Measurements from ENCODE around the gene ZSWIM3.

The ZSWIM3 gene

GRCh38 chr20:45886590-45887345 lies 29.4 kb downstream of the ZSWIM3 start:
- no peak overlapping the region for H3K27ac ChIP-seq (ENCODE audit: low read length)
- no peaks in the 10 kb centered on the region for H3K4me1 ChIP-seq (ENCODE audit: control insufficient read depth, low read depth, low read length)
- H3K9ac ChIP-seq (ENCODE audit: low read length) = no peak overlapping the region

DNA sequence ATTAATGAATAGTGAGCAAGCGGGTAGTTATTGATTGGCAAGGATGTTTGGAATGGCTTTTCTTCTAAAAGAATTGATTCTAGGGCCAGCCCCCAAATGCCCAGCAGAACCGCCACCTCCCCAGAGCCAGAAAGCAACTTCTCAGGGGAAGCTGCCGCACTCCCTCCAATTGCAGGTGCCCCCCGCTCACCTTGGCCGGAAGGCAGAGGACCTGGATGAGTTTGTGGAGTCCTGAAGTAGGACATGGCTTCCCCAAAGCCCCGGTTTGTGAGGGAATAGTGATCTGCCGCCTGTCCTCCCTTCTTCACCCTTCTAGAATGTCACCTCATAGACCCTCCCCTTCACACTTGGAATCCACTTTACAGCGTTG lies 29.9 kb downstream of the ZSWIM3 start, which contains the start of gene SPATA25:
SPATA25 (minus strand) TSS at position 277 of the 370 bp plus-strand sequence; CDS start at position 245, 32 bp downstream.
- Histone ChIP-seq H3K4me1 (ENCODE audit: control insufficient read depth, low read depth, low read length) (no peaks in the 10 kb centered on the region), H3K9ac (ENCODE audit: low read length) (no peak within 1 kb of the TSS), H3K36me3 (ENCODE audit: control insufficient read depth, low read depth, low read length) (peaks cover 23% of the 10 kb centered on the region), H3K27ac (ENCODE audit: low read length) (no peak within 1 kb of the TSS), H3K27me3 (ENCODE audit: control insufficient read depth, insufficient read depth, low read length) (no peaks in the 10 kb centered on the region), H3K9me3 (ENCODE audit: control insufficient read depth, low read depth, low read length) (no peaks in the 10 kb centered on the region), H3K4me3 (ENCODE audit: low read length) (no peak within 1 kb of the TSS)

More at GRCh38 chr20:45886590-45887345, 29.4 kb downstream of the ZSWIM3 start:
- Histone ChIP-seq H3K27me3 (ENCODE audit: control insufficient read depth, insufficient read depth, low read length) (no peaks in the 10 kb centered on the region), H3K4me3 (ENCODE audit: low read length) (no peak overlapping the region), H3K36me3 (ENCODE audit: control insufficient read depth, low read depth, low read length) (peaks cover 23% of the 10 kb centered on the region), H3K9me3 (ENCODE audit: control insufficient read depth, low read depth, low read length) (no peaks in the 10 kb centered on the region)

DNA sequence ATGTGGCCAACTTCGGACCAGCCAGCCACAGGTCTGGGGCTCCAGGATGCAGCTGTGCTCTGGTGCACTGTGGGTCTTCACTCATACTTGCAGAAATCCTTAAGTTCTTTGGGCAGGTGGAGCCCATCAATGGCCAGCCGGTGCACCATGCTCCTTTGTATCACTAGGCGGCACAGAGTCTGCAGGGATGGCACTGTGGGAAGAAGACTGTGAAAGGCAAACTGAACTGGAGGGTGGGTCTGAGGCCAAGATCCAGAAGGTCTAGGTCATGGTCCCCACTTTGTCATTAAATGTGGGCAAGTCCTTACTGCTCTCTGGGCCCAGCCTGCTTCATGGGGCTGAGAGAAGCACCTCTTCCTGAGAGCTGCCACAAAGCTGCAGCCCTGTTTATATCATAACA lies 31.3 kb downstream of the ZSWIM3 start:
- Histone ChIP-seq H3K4me3 (ENCODE audit: low read length) (no peak overlapping the region), H3K9me3 (ENCODE audit: control insufficient read depth, low read depth, low read length) (no peaks in the 10 kb centered on the region), H3K36me3 (ENCODE audit: control insufficient read depth, low read depth, low read length) (peaks cover 10% of the 10 kb centered on the region), H3K9ac (ENCODE audit: low read length) (no peak overlapping the region), H3K4me1 (ENCODE audit: control insufficient read depth, low read depth, low read length) (no peaks in the 10 kb centered on the region), H3K27me3 (ENCODE audit: control insufficient read depth, insufficient read depth, low read length) (no peaks in the 10 kb centered on the region), H3K27ac (ENCODE audit: low read length) (no peak overlapping the region)

GRCh38 chr20:45890077-45890984 lies 32.9 kb downstream of the ZSWIM3 start:
- Histone ChIP-seq H3K27ac (ENCODE audit: low read length) (no peak overlapping the region), H3K4me1 (ENCODE audit: control insufficient read depth, low read depth, low read length) (no peaks in the 10 kb centered on the region), H3K9me3 (ENCODE audit: control insufficient read depth, low read depth, low read length) (no peaks in the 10 kb centered on the region), H3K4me3 (ENCODE audit: low read length) (peak overlapping the region; percentile 77), H3K9ac (ENCODE audit: low read length) (peak overlapping the region; percentile 63), H3K36me3 (ENCODE audit: control insufficient read depth, low read depth, low read length) (peaks cover 13% of the 10 kb centered on the region), H3K27me3 (ENCODE audit: control insufficient read depth, insufficient read depth, low read length) (no peaks in the 10 kb centered on the region)

GRCh38 chr20:45890985-45891983 lies 33.9 kb downstream of the ZSWIM3 start, which contains the start of the genes CTSA and NEURL2:
Gene CTSA (plus strand): TSS chr20:45891335. CDS start chr20:45891569, 234 bp downstream.
Gene NEURL2 (minus strand): TSS chr20:45891208. CDS start chr20:45890991, 217 bp downstream.
- Histone ChIP-seq H3K4me3 (ENCODE audit: low read length) (peak within 1 kb of the TSS; percentile 77), H3K9ac (ENCODE audit: low read length) (peak within 1 kb of the TSS; percentile 63), H3K27ac (ENCODE audit: low read length) (no peak within 1 kb of the TSS), H3K4me1 (ENCODE audit: control insufficient read depth, low read depth, low read length) (no peaks in the 10 kb centered on the region), H3K27me3 (ENCODE audit: control insufficient read depth, insufficient read depth, low read length) (no peaks in the 10 kb centered on the region), H3K36me3 (ENCODE audit: control insufficient read depth, low read depth, low read length) (peaks cover 11% of the 10 kb centered on the region), H3K9me3 (ENCODE audit: control insufficient read depth, low read depth, low read length) (no peaks in the 10 kb centered on the region)

DNA sequence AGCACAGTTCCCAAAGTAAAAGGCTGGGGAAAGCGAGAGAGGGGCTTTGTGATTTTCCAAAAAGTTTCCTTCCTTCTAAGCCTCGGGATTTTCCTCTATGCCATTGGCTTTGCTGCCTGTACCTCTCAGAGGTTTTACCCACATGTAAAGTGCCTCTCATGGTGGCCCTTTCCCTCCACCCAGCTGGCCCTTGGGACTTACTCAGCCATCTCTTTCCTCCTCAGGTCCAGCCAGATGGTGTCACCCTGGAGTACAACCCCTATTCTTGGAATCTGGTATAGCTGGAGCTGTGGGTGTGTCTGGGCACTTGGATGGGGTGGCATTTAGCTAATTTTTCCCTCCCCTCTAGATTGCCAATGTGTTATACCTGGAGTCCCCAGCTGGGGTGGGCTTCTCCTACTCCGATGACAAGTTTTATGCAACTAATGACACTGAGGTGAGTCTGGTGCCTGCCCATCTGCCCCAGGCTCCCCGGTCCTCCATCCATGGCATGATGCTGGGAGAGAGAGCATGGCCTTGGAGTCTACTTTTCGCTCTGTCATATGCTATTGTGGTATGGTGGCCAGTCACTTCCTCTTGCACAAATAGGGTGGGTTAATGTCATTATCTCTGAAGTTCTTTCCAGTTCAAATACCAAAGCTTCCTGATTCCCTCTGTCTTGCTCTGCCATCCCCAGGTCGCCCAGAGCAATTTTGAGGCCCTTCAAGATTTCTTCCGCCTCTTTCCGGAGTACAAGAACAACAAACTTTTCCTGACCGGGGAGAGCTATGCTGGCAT lies 34.8 kb downstream of the ZSWIM3 start:
- Histone ChIP-seq H3K4me1 (ENCODE audit: control insufficient read depth, low read depth, low read length) (no peaks in the 10 kb centered on the region), H3K9ac (ENCODE audit: low read length) (peak overlapping the region; percentile 63), H3K36me3 (ENCODE audit: control insufficient read depth, low read depth, low read length) (peaks cover 12% of the 10 kb centered on the region), H3K4me3 (ENCODE audit: low read length) (peak overlapping the region; percentile 77), H3K9me3 (ENCODE audit: control insufficient read depth, low read depth, low read length) (no peaks in the 10 kb centered on the region), H3K27ac (ENCODE audit: low read length) (no peak overlapping the region), H3K27me3 (ENCODE audit: control insufficient read depth, insufficient read depth, low read length) (no peaks in the 10 kb centered on the region)

DNA sequence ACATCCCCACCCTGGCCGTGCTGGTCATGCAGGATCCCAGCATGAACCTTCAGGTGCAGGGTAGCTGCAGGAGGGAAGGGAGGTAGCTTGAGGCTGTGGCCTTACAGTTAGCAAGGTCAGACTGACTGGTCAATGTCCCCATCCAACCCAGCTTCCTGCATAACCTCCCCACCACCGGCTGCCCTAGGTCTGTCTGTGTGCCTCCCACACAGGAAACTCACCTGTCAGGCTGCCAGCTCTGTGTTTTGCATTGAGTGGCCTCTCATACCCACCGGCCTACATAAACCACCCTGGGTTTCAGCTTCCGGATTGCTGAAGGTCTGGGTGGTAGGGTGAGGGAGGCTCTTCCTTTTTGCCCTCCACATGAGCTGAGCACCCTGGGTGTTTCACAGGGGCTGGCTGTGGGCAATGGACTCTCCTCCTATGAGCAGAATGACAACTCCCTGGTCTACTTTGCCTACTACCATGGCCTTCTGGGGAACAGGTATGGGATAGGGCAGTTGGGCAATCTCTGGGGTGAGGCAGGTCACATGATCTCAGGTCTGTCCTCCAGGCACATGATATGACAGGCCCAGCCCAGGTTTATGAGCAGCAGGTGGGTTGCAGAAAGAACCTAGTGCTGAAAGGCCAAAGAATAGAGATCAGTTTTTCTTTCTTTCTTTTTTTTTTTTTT lies 35.5 kb downstream of the ZSWIM3 start:
- H3K27me3 ChIP-seq (ENCODE audit: control insufficient read depth, insufficient read depth, low read length) = no peaks in the 10 kb centered on the region
- H3K4me1 ChIP-seq (ENCODE audit: control insufficient read depth, low read depth, low read length) = no peaks in the 10 kb centered on the region
- no peak overlapping the region for H3K4me3 ChIP-seq (ENCODE audit: low read length)
- no peak overlapping the region for H3K9ac ChIP-seq (ENCODE audit: low read length)
- H3K36me3 ChIP-seq (ENCODE audit: control insufficient read depth, low read depth, low read length) = peaks cover 18% of the 10 kb centered on the region
- no peaks in the 10 kb centered on the region for H3K9me3 ChIP-seq (ENCODE audit: control insufficient read depth, low read depth, low read length)
- H3K27ac ChIP-seq (ENCODE audit: low read length) = no peak overlapping the region

DNA sequence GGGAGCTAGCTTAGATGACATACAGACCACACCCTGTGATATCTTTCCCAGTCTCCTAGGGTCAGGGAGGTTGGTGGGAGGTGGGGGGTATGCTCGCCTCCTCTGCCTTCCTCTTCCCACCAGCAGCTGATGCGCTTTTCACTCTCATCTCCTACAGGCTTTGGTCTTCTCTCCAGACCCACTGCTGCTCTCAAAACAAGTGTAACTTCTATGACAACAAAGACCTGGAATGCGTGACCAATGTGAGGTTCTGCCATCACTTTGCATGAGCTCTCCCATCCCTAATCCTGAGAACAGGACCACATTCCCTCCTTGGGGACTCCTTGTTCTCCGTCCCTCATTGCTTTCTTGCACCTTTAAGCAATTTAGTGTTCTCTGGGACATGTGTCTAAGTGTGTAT lies 36.4 kb downstream of the ZSWIM3 start:
- no peak overlapping the region for H3K9ac ChIP-seq (ENCODE audit: low read length)
- H3K9me3 ChIP-seq (ENCODE audit: control insufficient read depth, low read depth, low read length) = no peaks in the 10 kb centered on the region
- no peak overlapping the region for H3K4me3 ChIP-seq (ENCODE audit: low read length)
- no peaks in the 10 kb centered on the region for H3K27me3 ChIP-seq (ENCODE audit: control insufficient read depth, insufficient read depth, low read length)
- H3K36me3 ChIP-seq (ENCODE audit: control insufficient read depth, low read depth, low read length) = peaks cover 26% of the 10 kb centered on the region
- no peaks in the 10 kb centered on the region for H3K4me1 ChIP-seq (ENCODE audit: control insufficient read depth, low read depth, low read length)
- H3K27ac ChIP-seq (ENCODE audit: low read length) = no peak overlapping the region

GRCh38 chr20:45894797-45895196 lies 37.4 kb downstream of the ZSWIM3 start:
- Histone ChIP-seq H3K27me3 (ENCODE audit: control insufficient read depth, insufficient read depth, low read length) (no peaks in the 10 kb centered on the region), H3K27ac (ENCODE audit: low read length) (no peak overlapping the region), H3K4me3 (ENCODE audit: low read length) (no peak overlapping the region), H3K36me3 (ENCODE audit: control insufficient read depth, low read depth, low read length) (peaks cover 32% of the 10 kb centered on the region), H3K9me3 (ENCODE audit: control insufficient read depth, low read depth, low read length) (no peaks in the 10 kb centered on the region), H3K4me1 (ENCODE audit: control insufficient read depth, low read depth, low read length) (no peaks in the 10 kb centered on the region), H3K9ac (ENCODE audit: low read length) (no peak overlapping the region)

DNA sequence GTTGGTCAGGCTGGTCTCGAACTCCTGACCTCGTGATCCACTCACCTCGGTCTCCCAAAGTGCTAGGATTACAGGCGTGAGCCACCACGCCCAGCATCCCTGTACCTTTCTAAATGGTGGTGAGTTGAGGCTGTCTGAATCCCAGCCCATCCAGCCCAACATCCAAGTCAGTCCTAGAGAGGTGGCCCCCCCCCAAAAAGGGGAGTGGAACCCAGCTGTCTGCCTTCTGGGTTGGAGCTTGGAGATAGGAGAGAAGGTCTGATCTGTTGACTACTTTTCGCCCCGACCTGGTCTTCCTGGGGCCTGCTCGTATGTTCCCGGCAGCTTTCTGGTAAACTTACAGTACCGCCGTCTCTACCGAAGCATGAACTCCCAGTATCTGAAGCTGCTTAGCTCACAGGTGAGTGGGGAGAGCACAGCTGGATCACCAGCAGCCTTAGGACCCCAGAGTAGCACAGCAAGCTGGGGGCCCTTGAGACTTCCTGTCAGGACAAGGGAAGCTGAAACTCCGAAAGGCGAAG lies 39.3 kb downstream of the ZSWIM3 start:
- H3K27me3 ChIP-seq (ENCODE audit: control insufficient read depth, insufficient read depth, low read length) = no peaks in the 10 kb centered on the region
- H3K9ac ChIP-seq (ENCODE audit: low read length) = no peak overlapping the region
- no peak overlapping the region for H3K4me3 ChIP-seq (ENCODE audit: low read length)
- H3K27ac ChIP-seq (ENCODE audit: low read length) = no peak overlapping the region
- H3K36me3 ChIP-seq (ENCODE audit: control insufficient read depth, low read depth, low read length) = peaks cover 44% of the 10 kb centered on the region
- H3K4me1 ChIP-seq (ENCODE audit: control insufficient read depth, low read depth, low read length) = no peaks in the 10 kb centered on the region
- no peaks in the 10 kb centered on the region for H3K9me3 ChIP-seq (ENCODE audit: control insufficient read depth, low read depth, low read length)

Data from iPS-18a (cell line).